GM12892 (cell line): ENCODE results near the gene TTC33.
A peak's percentile ranks its signal among the peaks of the same experiment; 100 is the strongest.

ENCODE experiments used
- DNase-seq: peaks from one replicate; pipeline ENCODE4 v3.0.0; 2011; ENCODE audit not compliant: insufficient read length
- FAIRE-seq: peaks from 2 replicates; lab custom pipeline; 2011; peaks lifted over from hg19 to GRCh38; lab: Jason Lieb, UNC
- POLR2A ChIP-seq: IDR thresholded peaks from 2 replicates; pipeline ENCODE4 v1.6.1; 2011; ENCODE audit warnings: low read depth, low read length, control low read depth
- POLR2AphosphoS5 ChIP-seq: IDR thresholded peaks from 2 replicates; pipeline ENCODE4 v1.6.1; 2011; ENCODE audit warnings: low read depth, low read length, control low read depth
- TAF1 ChIP-seq: IDR thresholded peaks from 2 replicates; pipeline ENCODE4 v1.6.1; 2011; ENCODE audit warnings: low read depth, mild to moderate bottlenecking, control low read depth, low read length, borderline replicate concordance

Gene TTC33

GRCh38 chr5:40485021-40485998, 270.5 kb downstream of the TTC33 start:
- DNase-seq (no peak), FAIRE-seq (peak; percentile 91)
- TF ChIP-seq TAF1: no peak

GRCh38 chr5:40484495-40484894, 271.3 kb downstream of the TTC33 start:
- FAIRE-seq (peak; percentile 21), DNase-seq (peak; percentile 1)
- TF ChIP-seq TAF1: no peak
- TF ChIP-seq POLR2AphosphoS5: no peak
- TF ChIP-seq POLR2A: no peak

- FAIRE-seq (no peak), DNase-seq (no peak)
- TF ChIP-seq POLR2AphosphoS5: no peak
- no peak for TF ChIP-seq TAF1
- no peak for TF ChIP-seq POLR2A
Measured at GRCh38 chr5:40483316-40483715, 272.4 kb downstream of the TTC33 start.

GRCh38 chr5:40481241-40481640, 274.5 kb downstream of the TTC33 start:
- TF ChIP-seq POLR2AphosphoS5 (no peak), TAF1 (no peak), POLR2A (no peak)
- DNase-seq: no peak
- no peak for FAIRE-seq

GRCh38 chr5:40480392-40480791, 275.4 kb downstream of the TTC33 start:
- TF ChIP-seq TAF1: no peak
- TF ChIP-seq POLR2A: no peak
- no peak for TF ChIP-seq POLR2AphosphoS5

GRCh38 chr5:40479939-40480338, 275.8 kb downstream of the TTC33 start:
- TF ChIP-seq TAF1: no peak
- TF ChIP-seq POLR2AphosphoS5: no peak
- TF ChIP-seq POLR2A: no peak
- DNase-seq (no peak), FAIRE-seq (no peak)

More at GRCh38 chr5:40480392-40480791, 275.4 kb downstream of the TTC33 start:
- DNase-seq (no peak), FAIRE-seq (no peak)

- no peak for DNase-seq
- FAIRE-seq: no peak
- TF ChIP-seq TAF1: no peak
- no peak for TF ChIP-seq POLR2AphosphoS5
- no peak for TF ChIP-seq POLR2A
Measured at GRCh38 chr5:40478766-40479165, 277.0 kb downstream of the TTC33 start.

- DNase-seq: no peak
- FAIRE-seq: no peak
- TF ChIP-seq POLR2A (no peak), POLR2AphosphoS5 (no peak), TAF1 (no peak)
Measured at GRCh38 chr5:40477856-40478546, 277.8 kb downstream of the TTC33 start.

- DNase-seq (no peak), FAIRE-seq (no peak)
- TF ChIP-seq POLR2A (no peak), POLR2AphosphoS5 (no peak), TAF1 (no peak)
Measured at GRCh38 chr5:40475561-40475960, 280.2 kb downstream of the TTC33 start.

- DNase-seq (no peak), FAIRE-seq (no peak)
- TF ChIP-seq TAF1 (no peak), POLR2AphosphoS5 (no peak), POLR2A (no peak)
Measured at GRCh38 chr5:40474250-40474649, 281.5 kb downstream of the TTC33 start.

GRCh38 chr5:40465416-40465815, 290.3 kb downstream of the TTC33 start:
- no peak for DNase-seq
- no peak for TF ChIP-seq POLR2AphosphoS5
- FAIRE-seq: no peak

GRCh38 chr5:40464511-40464910, 291.2 kb downstream of the TTC33 start:
- TF ChIP-seq POLR2A (no peak), TAF1 (no peak), POLR2AphosphoS5 (no peak)
- no peak for DNase-seq
- FAIRE-seq: no peak
